Chondrocyte (in vitro differentiated cells): Measurements from ENCODE around the gene NRN1L. TPM values are rescaled to one million over a fixed set of nuclear protein-coding genes. Genes with fewer than 3 reads are reported as not detected.
A peak's percentile ranks its signal among the peaks of the same experiment; 100 is the strongest.

Source experiments
- DNase-seq: peaks from one replicate; pipeline ENCODE4 v3.0.0; 2021; ENCODE audit warnings: mixed read lengths, low spot score
- H3K27ac Mint-ChIP-seq: one replicate; pipeline ENCODE4 v1.8.0; 2021; ENCODE audit warnings: mild to moderate bottlenecking, moderate library complexity, mixed read lengths; ENCODE audit not compliant: unreplicated experiment
- H3K27me3 Mint-ChIP-seq: 2 replicates; pipeline ENCODE4 v1.8.0; 2021; ENCODE audit warnings: low read depth, mixed read lengths
- H3K36me3 Mint-ChIP-seq: 2 replicates; pipeline ENCODE4 v1.8.0; 2021; ENCODE audit warnings: low read depth, mixed read lengths
- H3K4me1 Mint-ChIP-seq: 2 replicates; pipeline ENCODE4 v1.8.0; 2021; ENCODE audit warnings: low read depth, mild to moderate bottlenecking, mixed read lengths
- H3K4me3 Mint-ChIP-seq: one replicate; pipeline ENCODE4 v1.8.0; 2021; ENCODE audit warnings: mild to moderate bottlenecking, moderate library complexity, mixed read lengths; ENCODE audit not compliant: unreplicated experiment
- H3K9me3 Mint-ChIP-seq: 2 replicates; pipeline ENCODE4 v1.8.0; 2021; ENCODE audit warnings: low read depth, mixed read lengths
- total RNA-seq: library from RNA; stranded (reverse); gene quantifications from 3 replicates; pipeline ENCODE4 v1.2.1, GENCODE V29; 2021
- TF ChIP-seq, protein P1 (sequence below): fragments of 200-600 bp; sonication (generic); IDR thresholded peaks from 2 replicates; pipeline ENCODE4 v1.5.0; 2021; ENCODE audit warnings: antibody characterized with exemption, mild to moderate bottlenecking, moderate library complexity

NRN1L gene
- total RNA-seq, 1 donor from 2014 or later: 0.57 TPM

DNA sequence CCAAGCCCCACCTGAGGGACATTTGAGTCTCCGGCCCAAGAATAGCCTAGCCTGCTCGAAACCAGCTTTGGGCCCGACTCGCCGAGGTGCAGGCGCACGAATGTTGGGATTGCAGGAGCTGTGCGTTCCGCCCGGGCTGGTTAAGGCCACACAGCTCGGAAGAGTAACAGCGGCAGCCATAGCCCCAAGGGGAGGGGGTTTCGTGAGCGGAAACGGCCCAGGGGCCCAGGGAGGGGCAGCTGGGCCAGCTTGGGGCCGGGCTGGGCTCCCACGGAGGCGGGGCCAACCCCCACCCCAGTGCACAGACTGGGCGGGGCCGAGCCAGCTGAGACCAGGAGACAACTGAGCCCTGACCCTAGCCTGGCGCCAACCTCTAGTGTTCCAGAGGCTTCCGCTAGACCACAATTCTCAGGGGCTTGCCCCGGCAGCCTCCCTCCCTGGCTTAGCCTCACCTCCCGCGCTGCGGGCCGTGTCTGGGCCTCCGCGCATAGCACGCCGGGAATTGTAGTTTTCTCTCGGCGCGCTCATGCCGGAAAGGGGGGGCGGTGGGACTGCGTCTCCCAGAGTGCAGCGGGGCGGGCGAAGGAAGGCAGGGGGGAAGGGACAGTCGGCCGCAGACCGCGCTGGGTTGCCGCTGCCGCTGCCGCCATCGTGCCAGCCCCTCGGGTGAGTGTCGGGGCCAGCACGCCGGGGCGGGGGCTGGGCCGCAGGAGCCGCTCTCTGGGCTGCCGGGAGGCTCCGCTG lies 38.2 kb upstream of the NRN1L start, which contains the start of gene NUTF2:
NUTF2 (plus strand) TSS at position 614 of the 744 bp plus-strand sequence. CDS start 18,198 bp downstream, outside the sequence.
- Mint-ChIP-seq H3K36me3 (no peaks in the 10 kb centered on the region), H3K27ac (peak within 1 kb of the TSS; percentile 93), H3K4me1 (peaks cover 57% of the 10 kb centered on the region), H3K9me3 (no peaks in the 10 kb centered on the region), H3K27me3 (no peaks in the 10 kb centered on the region), H3K4me3 (peak within 1 kb of the TSS; percentile 88)
- TF ChIP-seq, protein P1, sequence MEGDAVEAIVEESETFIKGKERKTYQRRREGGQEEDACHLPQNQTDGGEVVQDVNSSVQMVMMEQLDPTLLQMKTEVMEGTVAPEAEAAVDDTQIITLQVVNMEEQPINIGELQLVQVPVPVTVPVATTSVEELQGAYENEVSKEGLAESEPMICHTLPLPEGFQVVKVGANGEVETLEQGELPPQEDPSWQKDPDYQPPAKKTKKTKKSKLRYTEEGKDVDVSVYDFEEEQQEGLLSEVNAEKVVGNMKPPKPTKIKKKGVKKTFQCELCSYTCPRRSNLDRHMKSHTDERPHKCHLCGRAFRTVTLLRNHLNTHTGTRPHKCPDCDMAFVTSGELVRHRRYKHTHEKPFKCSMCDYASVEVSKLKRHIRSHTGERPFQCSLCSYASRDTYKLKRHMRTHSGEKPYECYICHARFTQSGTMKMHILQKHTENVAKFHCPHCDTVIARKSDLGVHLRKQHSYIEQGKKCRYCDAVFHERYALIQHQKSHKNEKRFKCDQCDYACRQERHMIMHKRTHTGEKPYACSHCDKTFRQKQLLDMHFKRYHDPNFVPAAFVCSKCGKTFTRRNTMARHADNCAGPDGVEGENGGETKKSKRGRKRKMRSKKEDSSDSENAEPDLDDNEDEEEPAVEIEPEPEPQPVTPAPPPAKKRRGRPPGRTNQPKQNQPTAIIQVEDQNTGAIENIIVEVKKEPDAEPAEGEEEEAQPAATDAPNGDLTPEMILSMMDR: no peak
- peak; percentile 97 for DNase-seq

DNA sequence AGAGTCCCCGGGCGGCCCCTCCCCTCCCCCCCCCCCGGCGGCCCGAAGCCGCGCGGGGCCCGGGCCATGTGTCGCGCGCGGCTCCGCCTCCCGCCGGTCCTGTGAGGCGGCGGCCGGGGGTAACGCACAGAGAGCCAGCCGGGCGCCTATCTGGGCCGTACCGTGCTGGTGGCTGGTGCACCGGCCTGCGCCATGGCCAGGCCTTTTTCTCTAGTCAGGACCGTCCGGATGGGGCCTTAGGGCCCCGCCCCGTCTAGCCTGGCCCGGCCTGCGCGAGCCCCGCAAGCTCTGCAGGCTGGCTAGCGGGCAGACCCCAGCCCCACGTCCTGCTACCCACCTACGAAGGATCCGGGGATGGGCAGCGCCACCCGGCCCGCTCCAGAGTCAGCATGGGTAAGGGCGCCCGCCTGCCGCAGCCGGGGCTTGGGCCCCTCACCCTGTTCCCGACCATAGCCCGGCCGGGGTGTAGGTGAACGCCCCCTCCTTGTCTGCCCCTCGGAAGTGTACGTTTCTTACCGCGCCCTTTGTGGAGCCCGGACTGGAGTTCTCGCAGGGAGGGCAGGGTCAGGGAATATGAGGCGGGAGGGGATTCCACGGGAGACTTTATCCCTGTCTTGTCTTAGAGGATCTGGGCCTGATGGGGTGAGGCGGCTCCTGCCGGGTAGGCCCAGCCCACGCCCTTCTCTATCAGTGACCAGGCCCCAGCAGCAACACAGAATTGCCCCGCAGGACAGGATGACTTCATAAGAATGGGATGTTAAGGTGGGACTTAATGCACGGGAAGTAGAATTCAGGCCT lies 37.4 kb upstream of the NRN1L start, which contains the start of gene CENPT:
CENPT (minus strand) TSS at position 630 of the 798 bp plus-strand sequence. CDS start 13,834 bp downstream, outside the sequence.
- H3K9me3 Mint-ChIP-seq: no peaks in the 10 kb centered on the region
- TF ChIP-seq, protein P1: peak; percentile 11
- H3K4me3 Mint-ChIP-seq: peak within 1 kb of the TSS; percentile 88
- peaks cover 55% of the 10 kb centered on the region for H3K4me1 Mint-ChIP-seq
- no peaks in the 10 kb centered on the region for H3K27me3 Mint-ChIP-seq
- DNase-seq: no peak
- peak within 1 kb of the TSS; percentile 93 for H3K27ac Mint-ChIP-seq
- no peaks in the 10 kb centered on the region for H3K36me3 Mint-ChIP-seq

DNA sequence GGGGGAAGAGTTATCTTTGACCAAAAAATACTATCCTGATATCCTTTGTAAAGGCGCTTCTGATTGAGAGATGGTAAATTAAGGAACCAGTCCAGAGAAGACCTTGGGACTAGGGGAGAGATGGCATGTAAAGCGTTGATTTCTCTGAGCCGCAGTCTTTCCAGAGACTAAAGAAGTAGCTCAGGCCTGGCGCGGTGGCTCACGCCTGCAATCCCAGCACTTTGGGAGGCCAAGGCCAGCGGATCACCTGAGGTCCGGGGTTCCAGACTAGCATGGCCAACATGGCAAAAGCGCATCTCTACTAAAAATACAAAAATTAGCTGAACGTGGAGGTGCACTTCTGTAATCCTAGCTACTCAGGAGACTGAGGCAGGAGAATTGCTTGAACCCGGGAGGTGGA lies 36.6 kb upstream of the NRN1L start:
- H3K36me3 Mint-ChIP-seq: no peaks in the 10 kb centered on the region
- H3K4me1 Mint-ChIP-seq: peaks cover 52% of the 10 kb centered on the region
- TF ChIP-seq, protein P1: no peak
- DNase-seq: no peak
- peak overlapping the region; percentile 93 for H3K27ac Mint-ChIP-seq
- no peaks in the 10 kb centered on the region for H3K9me3 Mint-ChIP-seq
- H3K4me3 Mint-ChIP-seq: peak overlapping the region; percentile 88
- no peaks in the 10 kb centered on the region for H3K27me3 Mint-ChIP-seq

DNA sequence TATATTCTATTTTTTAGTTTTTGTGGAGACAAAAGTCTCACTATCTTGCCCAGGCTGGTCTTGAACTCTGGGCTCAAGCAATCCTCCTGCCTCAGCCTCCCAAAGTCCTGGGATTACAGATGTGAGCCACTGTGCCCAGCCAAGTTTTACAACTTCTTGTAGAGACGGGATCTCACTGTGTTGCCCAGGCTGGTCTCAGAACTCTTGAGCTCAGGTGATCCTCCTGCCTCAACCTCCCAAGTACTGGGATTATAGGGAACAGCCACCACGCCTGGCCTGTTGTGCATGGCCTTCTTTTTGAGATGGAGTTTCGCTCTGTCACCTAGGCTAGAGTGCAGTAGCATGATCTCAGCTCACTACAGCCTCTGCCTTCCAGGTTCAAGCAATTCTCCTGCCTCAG lies 31.0 kb upstream of the NRN1L start:
- Mint-ChIP-seq H3K27ac (no peak overlapping the region), H3K4me3 (no peak overlapping the region)

DNA sequence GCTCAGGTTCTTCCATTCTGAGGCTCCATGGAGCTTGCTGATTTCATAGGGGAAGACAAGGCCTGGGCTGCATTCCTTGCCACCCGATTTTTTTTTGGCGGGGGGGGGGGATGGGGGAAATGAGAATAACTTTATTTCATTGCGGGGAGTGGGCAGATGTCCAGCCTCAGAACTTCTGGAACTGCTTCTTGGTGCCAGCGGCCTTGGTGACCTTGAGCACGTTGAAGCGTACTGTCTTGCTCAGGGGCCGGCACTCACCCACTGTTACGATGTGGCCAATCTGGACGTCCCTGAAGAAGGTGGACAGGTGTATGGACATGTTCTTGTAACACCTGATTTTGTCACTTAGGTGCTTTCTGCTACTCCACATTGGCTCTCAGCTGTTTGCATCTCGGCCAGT lies 28.9 kb upstream of the NRN1L start:
- Mint-ChIP-seq H3K4me1 (peaks cover 44% of the 10 kb centered on the region), H3K27ac (no peak overlapping the region), H3K36me3 (no peaks in the 10 kb centered on the region), H3K9me3 (no peaks in the 10 kb centered on the region), H3K27me3 (no peaks in the 10 kb centered on the region), H3K4me3 (no peak overlapping the region)
- TF ChIP-seq, protein P1: no peak
- no peak for DNase-seq

More for the DNA sequence above, 31.0 kb upstream of the NRN1L start:
- Mint-ChIP-seq H3K9me3 (no peaks in the 10 kb centered on the region), H3K36me3 (no peaks in the 10 kb centered on the region), H3K4me1 (peaks cover 48% of the 10 kb centered on the region), H3K27me3 (no peaks in the 10 kb centered on the region)
- DNase-seq: no peak
- TF ChIP-seq, protein P1: no peak
